Brain microvascular endothelial cell (primary cell): Measurements from ENCODE around the gene HTD2.
"Not testable (repeated sequence)": the region's sequence is repeated elsewhere in the genome, so short reads cannot be mapped to it uniquely, and the experiment has no call there.

ENCODE experiments used
- DNase-seq: peaks from one replicate; pipeline ENCODE4 v3.0.0-alpha.2; 2020
- H3K27ac ChIP-seq: fragments of 250-450 bp; sonication (Bioruptor Pico); 2 replicates; pipeline ENCODE4 v1.5.1; 2020; ENCODE audit warnings: mild to moderate bottlenecking, moderate library complexity
- H3K27me3 ChIP-seq: fragments of 250-450 bp; sonication (Bioruptor Pico); replicated peaks from 2 replicates; pipeline ENCODE4 v1.5.1; 2020; ENCODE audit warnings: mild to moderate bottlenecking
- H3K36me3 ChIP-seq: fragments of 250-450 bp; sonication (Bioruptor Pico); replicated peaks from 2 replicates; pipeline ENCODE4 v1.5.1; 2020; ENCODE audit warnings: mild to moderate bottlenecking
- H3K4me3 ChIP-seq: 2 replicates; pipeline ENCODE4 v1.5.1; 2011; ENCODE audit warnings: low read depth, mild to moderate bottlenecking, control low read depth, low read length, moderate library complexity
- CTCF ChIP-seq: IDR thresholded peaks from 2 replicates; pipeline ENCODE4 v1.5.1; 2011; ENCODE audit warnings: low read depth, mild to moderate bottlenecking, moderate library complexity, low read length, control low read depth, inconsistent platforms; ENCODE audit errors: missing control alignments
- in situ Hi-C: cut with HindIII; loops from 2 replicates; pipeline ENCODE4 v1.10.0; 2017; ENCODE audit warnings: low sequenced_read_pairs, low pct_ligation_motif_present

The HTD2 gene

DNA sequence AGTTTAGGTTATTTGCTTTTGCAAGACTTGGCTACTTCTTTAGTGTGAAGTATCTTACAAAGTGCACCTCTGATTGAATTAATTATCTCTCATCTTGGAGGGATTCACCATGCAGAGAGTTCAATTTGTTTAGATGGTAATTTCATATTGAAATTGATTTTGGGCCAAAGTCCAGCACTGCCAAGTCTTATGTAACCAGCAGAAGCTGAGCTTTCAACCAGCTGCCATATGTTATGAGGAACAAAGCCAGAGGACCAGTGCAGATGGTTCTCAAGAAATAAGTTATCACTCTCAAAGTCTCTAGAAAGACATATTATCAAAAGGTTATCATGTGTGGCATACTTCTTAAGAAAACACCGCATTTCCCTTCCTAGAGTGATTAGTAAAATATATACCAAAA is 39.7 kb upstream of the HTD2 start:
- no peak overlapping the region for H3K27ac ChIP-seq
- no peaks in the 10 kb centered on the region for H3K36me3 ChIP-seq
- no peak overlapping the region for H3K4me3 ChIP-seq
- no peak for DNase-seq
- H3K27me3 ChIP-seq = no peaks in the 10 kb centered on the region
- in situ Hi-C loops = no loop called here
- no peak for TF ChIP-seq CTCF

DNA sequence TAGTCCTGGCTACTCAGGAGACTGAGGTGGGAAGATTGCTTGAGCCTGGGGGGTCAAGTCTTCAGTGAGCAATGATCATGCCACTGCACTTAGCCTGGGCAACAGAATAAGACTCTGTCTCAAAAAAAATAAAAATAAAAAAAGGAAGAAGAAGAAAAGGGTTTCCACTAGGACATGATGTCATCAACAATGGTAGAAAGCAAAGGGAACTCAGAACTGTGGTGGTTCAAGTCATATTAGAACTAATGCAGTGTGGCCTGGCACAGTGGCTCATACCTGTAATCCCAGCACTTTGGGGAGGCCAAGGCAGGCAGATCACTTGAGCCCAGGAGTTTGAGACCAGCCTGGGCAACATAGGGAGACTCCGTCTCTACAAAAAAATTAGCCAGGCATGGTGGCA is 38.8 kb upstream of the HTD2 start:
- H3K27me3 ChIP-seq, in situ Hi-C loops, H3K4me3 ChIP-seq, H3K36me3 ChIP-seq, DNase-seq, H3K27ac ChIP-seq: not testable (repeated sequence)

DNA sequence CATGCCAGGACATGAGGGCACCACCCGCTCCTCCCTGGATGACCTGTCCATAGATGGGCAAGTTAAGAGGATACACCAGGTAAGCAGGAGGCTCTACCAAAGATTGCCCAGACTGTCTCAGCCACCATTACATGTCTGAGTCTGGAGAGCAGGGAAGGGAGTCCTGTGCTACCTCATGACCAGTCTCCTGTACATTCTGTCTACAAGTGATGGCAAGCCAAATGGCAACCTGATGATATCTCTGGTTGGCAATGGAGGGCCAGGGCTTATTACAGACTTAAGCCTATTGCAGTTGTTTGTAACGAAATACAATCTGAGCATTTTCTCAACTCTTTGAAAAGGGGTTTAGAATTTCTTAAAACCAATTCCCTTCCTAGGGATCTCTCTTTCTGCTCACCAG is 37.0 kb upstream of the HTD2 start:
- no peaks in the 10 kb centered on the region for H3K27me3 ChIP-seq
- no peaks in the 10 kb centered on the region for H3K36me3 ChIP-seq
- H3K27ac ChIP-seq = no peak overlapping the region
- H3K4me3 ChIP-seq = no peak overlapping the region
- no peak for DNase-seq
- no peak for TF ChIP-seq CTCF
- in situ Hi-C loops = no loop called here

DNA sequence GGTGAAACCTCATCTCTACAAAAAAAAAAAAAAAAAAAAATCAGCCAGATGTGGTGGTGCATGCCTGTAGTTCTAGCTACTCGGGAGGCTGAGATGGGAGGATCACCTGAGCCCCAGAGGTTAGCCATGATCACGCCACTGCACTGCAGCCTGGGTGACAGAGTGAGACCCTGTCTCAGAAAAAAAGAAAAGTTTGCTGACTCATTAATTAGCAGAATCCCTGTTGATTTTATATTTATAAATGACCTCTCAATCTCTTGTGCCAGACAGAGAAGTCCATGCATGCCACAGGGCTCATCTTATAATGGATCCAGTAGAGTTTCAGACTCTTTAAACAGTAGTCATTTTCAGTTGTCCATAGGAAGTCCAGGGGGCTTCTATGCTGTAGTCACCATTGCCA is 35.8 kb upstream of the HTD2 start:
- Histone ChIP-seq H3K27ac (no peak overlapping the region), H3K36me3 (no peaks in the 10 kb centered on the region), H3K27me3 (no peaks in the 10 kb centered on the region), H3K4me3 (no peak overlapping the region)
- no peak for DNase-seq
- no peak for TF ChIP-seq CTCF
- in situ Hi-C loops = no loop called here

DNA sequence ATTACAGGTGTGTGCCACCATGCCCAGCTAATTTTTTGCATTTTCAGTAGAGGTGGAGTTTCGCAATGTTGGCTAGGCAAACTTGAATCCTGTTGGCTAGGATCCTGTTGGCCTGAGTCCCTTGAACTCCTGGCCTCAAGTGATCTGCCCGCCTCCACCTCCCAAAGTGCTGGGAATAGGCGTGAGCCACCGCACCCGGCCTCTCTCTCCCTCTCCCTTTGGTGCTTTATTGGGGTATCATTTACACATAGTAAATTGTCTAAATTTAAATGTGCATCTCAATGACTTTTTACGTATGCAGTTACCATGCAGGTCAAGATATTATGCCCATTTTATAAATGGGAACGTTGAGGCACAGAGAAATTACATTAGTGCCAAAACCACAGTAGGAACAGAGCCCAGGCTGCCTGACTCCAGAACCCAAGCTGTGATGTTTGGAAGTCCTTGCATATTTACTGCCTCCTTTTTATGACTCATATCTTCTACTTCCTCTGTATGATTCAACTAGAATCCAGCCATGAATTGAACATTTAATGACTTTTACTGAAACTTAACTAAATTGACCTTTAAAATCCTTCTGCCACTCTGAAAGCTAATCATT is 34.3 kb upstream of the HTD2 start:
- TF ChIP-seq CTCF = no peak
- peak; percentile 87 for DNase-seq
- H3K36me3 ChIP-seq = no peaks in the 10 kb centered on the region
- H3K27me3 ChIP-seq = no peaks in the 10 kb centered on the region
- H3K4me3 ChIP-seq = no peak overlapping the region
- peak overlapping the region; percentile 70 for H3K27ac ChIP-seq
- in situ Hi-C loops = no loop called here

DNA sequence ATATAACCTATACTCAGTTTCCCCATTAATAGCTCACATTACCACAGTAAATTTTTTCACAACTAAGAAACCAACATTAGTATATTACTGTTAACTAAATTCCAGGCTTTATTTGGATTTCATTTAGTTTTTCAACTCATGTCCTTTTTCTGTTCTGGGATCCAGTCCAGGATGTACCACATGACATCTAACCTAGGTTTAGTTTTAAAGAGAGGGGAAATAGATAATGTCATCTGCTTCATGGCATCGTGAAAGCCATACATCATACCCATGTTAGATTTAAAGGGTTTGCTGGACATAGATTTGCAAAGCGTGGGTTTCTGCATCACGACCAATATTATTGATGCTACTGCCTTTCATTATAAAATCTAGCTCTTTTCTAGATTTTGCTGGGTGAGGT is 33.4 kb upstream of the HTD2 start:
- no peak for DNase-seq
- in situ Hi-C loops = no loop called here
- H3K27ac ChIP-seq = peak overlapping the region; percentile 70

DNA sequence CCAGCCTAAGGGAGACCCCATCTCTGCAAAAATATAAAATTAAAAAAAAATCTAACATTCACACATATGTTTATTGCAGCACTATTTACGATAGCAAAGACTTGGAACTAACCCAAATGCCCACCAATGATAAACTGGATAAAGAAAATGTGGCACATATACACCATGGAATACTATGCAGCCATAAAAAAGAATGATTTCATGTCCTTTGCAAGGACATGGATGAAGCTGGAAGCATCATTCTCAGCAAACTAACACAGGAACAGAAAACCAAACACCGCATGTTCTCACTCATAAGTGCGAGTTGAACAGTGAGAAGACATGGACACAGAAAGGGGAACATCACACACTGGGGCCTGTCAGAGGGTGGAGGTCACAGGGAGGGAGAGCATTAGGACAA is 33.0 kb upstream of the HTD2 start:
- H3K27ac ChIP-seq, H3K4me3 ChIP-seq, H3K36me3 ChIP-seq, in situ Hi-C loops, DNase-seq, H3K27me3 ChIP-seq: not testable (repeated sequence)

More for the DNA sequence above, 33.4 kb upstream of the HTD2 start:
- no peaks in the 10 kb centered on the region for H3K36me3 ChIP-seq
- no peak overlapping the region for H3K4me3 ChIP-seq
- no peaks in the 10 kb centered on the region for H3K27me3 ChIP-seq
- no peak for TF ChIP-seq CTCF
